Body of pancreas (tissue), 4 donors: ENCODE data around the gene TPH2. TPM values are rescaled to one million over a fixed set of nuclear protein-coding genes. Genes with fewer than 3 reads are reported as not detected.

Experiments used
- ATAC-seq: fragments of 150-250 bp; one replicate; pipeline ENCODE4 v1.9.1; 2016
- DNase-seq, 4 donors: peaks; one replicate each; pipeline ENCODE4 v3.0.0-alpha.2; 2019
- H3K27ac ChIP-seq, 4 donors: fragments of 200-600 bp; sonication (generic); 1 replicate in 3 of 4; 2 replicates in 1 of 4; pipeline versions ENCODE4 v1.5.1 to v1.6.1; 2016 to 2019; ENCODE audit warnings: mild to moderate bottlenecking in 1 of 4, mixed read lengths in 1 of 4, moderate library complexity in 1 of 4
- H3K27me3 ChIP-seq, 2 donors: fragments of 200-600 bp; sonication (generic); one replicate each; pipeline ENCODE4 v1.6.0; 2016; ENCODE audit warnings: mild to moderate bottlenecking in 1 of 2
- H3K36me3 ChIP-seq, 2 donors: fragments of 200-600 bp; sonication (generic); replicated peaks in 1 of 2; 2 replicates each; pipeline ENCODE4 v1.5.1; 2016; ENCODE audit warnings: low read depth in 2 of 2; ENCODE audit not compliant: insufficient read depth in 1 of 2
- H3K4me1 ChIP-seq: fragments of 200-600 bp; sonication (generic); one replicate; pipeline ENCODE4 v1.6.0; 2016
- H3K4me3 ChIP-seq, 2 donors: fragments of 200-600 bp; sonication (generic); 1 replicate in 1 of 2; 2 replicates in 1 of 2; pipeline ENCODE4 v1.5.1; 2016 to 2019
- H3K9me3 ChIP-seq, 3 donors: fragments of 200-600 bp; sonication (generic); 1 replicate in 2 of 3; 2 replicates in 1 of 3; pipeline ENCODE4 v1.5.1; 2016
- POLR2A ChIP-seq, 3 donors: fragments of 450-650 bp; IDR thresholded peaks; one replicate each; pipeline ENCODE4 v1.6.1; 2016; ENCODE audit warnings: antibody characterized with exemption in 3 of 3, mild to moderate bottlenecking in 2 of 3
- WGBS, 2 donors: methylation state at CpG; one replicate each; pipeline ENCODE4 v1.1.5; 2017; 5-methylcytosine and 5-hydroxymethylcytosine counted together
- intact Hi-C: fragments of 100-400 bp; cut with DNase I; formaldehyde crosslinking; loops from one replicate; pipeline ENCODE4 v1.15.1; 2023
- total RNA-seq, 2 donors: library from RNA; depleted of rRNA; stranded (reverse); fragments of >200 nt; gene quantifications; one replicate each; pipeline ENCODE4 v1.1.0, GENCODE V29; 2016
- TF ChIP-seq, protein P1 (sequence below), 7 experiments: fragments of 450-650 bp in 4 of 7; fragments of 200-600 bp in 3 of 7; sonication (generic) in 3 of 7; IDR thresholded peaks; one replicate each; pipeline ENCODE4 v1.5.1; 2016 to 2019; ENCODE audit warnings: antibody characterized with exemption in 7 of 7

TPH2 gene
- total RNA-seq, 2 donors from 2014 or later = 0.26 TPM; not detected in 1

DNA sequence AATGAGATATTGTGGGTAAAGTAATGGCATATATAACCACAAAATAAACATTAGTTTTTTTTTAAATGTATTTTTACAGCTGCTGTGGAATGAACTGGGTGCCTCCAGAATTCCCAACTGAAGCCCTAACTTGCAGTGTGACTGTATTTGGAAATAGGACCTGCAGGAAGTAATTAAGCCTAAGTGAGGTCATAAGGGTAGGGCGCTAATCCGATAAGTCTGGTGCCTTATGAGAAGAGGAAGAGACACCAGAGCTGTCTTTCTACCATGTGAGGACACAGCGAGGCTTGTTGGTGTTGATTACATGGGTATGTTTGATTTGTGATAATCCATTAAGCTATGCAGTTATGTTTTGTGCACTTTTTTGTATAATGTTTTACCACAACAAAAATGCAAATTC is 136.8 kb downstream of the TPH2 start:
- ATAC-seq (no peak), DNase-seq (no peak)
- Histone ChIP-seq H3K36me3 (no peaks in the 10 kb centered on the region), H3K9me3 (peaks cover 0 to 3% (median 0%) of the 10 kb centered on the region in 3 donors), H3K27me3 (no peaks in the 10 kb centered on the region), H3K27ac (no peak overlapping the region), H3K4me1 (no peaks in the 10 kb centered on the region), H3K4me3 (no peak overlapping the region)
- intact Hi-C loops = no loop called here
- no peak for TF ChIP-seq POLR2A (IDR thresholded peaks at IDR 0.05)
- TF ChIP-seq, protein P1, sequence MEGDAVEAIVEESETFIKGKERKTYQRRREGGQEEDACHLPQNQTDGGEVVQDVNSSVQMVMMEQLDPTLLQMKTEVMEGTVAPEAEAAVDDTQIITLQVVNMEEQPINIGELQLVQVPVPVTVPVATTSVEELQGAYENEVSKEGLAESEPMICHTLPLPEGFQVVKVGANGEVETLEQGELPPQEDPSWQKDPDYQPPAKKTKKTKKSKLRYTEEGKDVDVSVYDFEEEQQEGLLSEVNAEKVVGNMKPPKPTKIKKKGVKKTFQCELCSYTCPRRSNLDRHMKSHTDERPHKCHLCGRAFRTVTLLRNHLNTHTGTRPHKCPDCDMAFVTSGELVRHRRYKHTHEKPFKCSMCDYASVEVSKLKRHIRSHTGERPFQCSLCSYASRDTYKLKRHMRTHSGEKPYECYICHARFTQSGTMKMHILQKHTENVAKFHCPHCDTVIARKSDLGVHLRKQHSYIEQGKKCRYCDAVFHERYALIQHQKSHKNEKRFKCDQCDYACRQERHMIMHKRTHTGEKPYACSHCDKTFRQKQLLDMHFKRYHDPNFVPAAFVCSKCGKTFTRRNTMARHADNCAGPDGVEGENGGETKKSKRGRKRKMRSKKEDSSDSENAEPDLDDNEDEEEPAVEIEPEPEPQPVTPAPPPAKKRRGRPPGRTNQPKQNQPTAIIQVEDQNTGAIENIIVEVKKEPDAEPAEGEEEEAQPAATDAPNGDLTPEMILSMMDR (IDR thresholded peaks at IDR 0.05) = no peak
- WGBS, 2 donors = 80 to 83% methylated on average over 3 of the region's 3 CpGs

DNA sequence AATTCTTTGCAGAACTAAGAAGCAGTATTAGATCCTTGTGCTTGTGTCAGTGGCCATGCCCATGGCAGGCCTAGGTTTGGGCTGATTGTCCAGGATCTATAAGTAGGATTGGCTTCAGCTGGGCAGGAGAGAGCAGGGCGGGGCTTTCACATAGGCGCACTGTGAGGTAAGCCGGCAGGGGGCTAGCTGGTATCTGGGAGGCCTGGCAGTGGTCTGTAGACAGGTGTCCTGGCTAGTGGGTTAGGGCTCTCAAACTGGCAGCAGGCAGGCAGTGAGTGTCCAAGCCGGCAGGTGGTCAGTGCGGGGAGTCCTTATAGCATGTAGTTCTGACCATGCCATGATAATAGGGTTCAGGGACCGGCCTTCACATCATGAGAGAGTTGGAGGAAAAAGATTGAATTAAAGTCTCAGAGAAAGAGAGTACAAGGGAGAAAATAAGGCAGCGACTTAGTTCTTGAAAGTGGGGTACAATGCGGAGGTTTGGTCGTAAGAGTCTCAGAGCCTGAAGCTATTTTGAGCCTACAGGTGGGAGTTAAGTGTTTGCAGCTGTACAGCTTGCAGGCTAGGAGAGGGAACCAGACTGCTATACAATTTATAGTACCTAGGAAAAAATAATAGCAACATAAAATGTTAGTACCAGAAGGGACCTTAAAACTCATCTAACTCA is 137.4 kb downstream of the TPH2 start:
- WGBS, 2 donors = 86 to 90% methylated on average over 9 of the region's 9 CpGs
- Histone ChIP-seq H3K27me3 (no peaks in the 10 kb centered on the region), H3K27ac (no peak overlapping the region), H3K36me3 (no peaks in the 10 kb centered on the region), H3K9me3 (peaks cover 0 to under 1% (median 0%) of the 10 kb centered on the region in 3 donors), H3K4me1 (no peaks in the 10 kb centered on the region), H3K4me3 (no peak overlapping the region)
- intact Hi-C loops = no loop called here
- ATAC-seq (no peak), DNase-seq (no peak)
- TF ChIP-seq, protein P1 (IDR thresholded peaks at IDR 0.05) = no peak
- TF ChIP-seq POLR2A (IDR thresholded peaks at IDR 0.05) = no peak

DNA sequence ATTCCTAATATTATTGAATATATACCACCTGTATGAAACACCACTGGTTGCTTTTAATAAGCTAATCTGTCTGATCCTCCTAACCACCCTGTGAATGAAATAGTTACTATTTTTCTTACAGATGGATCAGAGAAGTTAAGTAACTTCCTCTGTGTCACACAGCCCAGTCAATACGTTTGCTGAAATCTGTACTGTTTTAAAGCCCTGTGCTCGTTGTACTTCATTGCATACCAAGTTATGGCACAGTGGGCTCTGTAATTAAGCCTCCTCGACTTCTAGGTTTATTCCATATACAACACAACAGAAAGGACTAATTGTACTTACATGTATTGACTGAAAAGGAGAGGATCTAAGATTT is 137.9 kb downstream of the TPH2 start:
- TF ChIP-seq POLR2A (IDR thresholded peaks at IDR 0.05) = no peak
- TF ChIP-seq, protein P1 (IDR thresholded peaks at IDR 0.05) = no peak
- H3K36me3 ChIP-seq = no peaks in the 10 kb centered on the region
- no peaks in the 10 kb centered on the region for H3K4me1 ChIP-seq
- no peaks in the 10 kb centered on the region for H3K27me3 ChIP-seq
- DNase-seq (no peak), ATAC-seq (no peak)
- 60 to 75% methylated on average over 3 of the region's 3 CpGs for WGBS, 2 donors
- no peaks in the 10 kb centered on the region for H3K9me3 ChIP-seq
- intact Hi-C loops = no loop called here
- H3K4me3 ChIP-seq = no peak overlapping the region
- no peak overlapping the region for H3K27ac ChIP-seq

DNA sequence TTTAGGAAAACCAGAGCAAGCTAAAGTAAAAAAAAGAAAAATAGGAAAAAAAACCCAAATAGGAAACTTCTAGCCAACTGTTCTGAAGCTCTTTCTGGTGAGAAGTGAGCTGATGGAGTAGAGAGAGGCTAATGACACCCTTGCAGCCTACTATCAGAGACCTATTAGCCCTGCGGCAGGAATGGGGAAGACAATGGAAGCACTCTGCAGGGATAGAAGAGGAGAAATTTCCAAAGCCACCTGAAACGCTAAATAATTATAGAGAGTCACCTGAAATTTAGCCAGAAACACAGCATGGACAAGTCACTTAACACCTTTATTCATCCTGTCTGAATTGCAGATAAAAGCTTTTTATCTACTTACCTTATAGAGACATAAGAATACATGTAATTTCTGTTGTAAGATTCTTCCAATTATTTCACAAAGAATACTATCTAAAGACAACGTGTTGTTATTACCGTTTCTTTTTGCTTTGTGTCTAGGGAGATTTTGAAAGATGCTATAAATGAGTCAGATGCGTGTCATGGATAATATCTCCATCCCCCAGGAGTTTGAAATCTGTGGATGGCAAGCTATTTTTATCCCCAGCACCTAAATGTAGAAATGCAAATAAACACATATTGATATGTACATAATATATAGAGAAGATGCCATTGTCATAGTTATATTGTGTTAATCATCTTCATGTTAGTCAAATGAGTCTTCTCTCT is 138.6 kb downstream of the TPH2 start:
- no peak for TF ChIP-seq POLR2A (IDR thresholded peaks at IDR 0.05)
- TF ChIP-seq, protein P1 (IDR thresholded peaks at IDR 0.05) = no peak
- WGBS, 2 donors = 67 to 79% methylated on average over 5 of the region's 5 CpGs
- no peak for ATAC-seq

More for the DNA sequence above, 138.6 kb downstream of the TPH2 start:
- intact Hi-C loops = no loop called here
- H3K4me1 ChIP-seq = no peaks in the 10 kb centered on the region
- H3K27ac ChIP-seq = no peak overlapping the region
- H3K27me3 ChIP-seq = no peaks in the 10 kb centered on the region
- H3K36me3 ChIP-seq = no peaks in the 10 kb centered on the region
- DNase-seq = no peak
- no peak overlapping the region for H3K4me3 ChIP-seq
- no peaks in the 10 kb centered on the region for H3K9me3 ChIP-seq
